GM18502 (cell line): ENCODE data around the gene TACC3.

Experiments used
- ATAC-seq: cut with Tn5 transposase; IDR thresholded peaks from one replicate; pipeline ENCODE4 v1.9.1; 2021; ENCODE audit warnings: mild to moderate bottlenecking; ENCODE audit not compliant: unreplicated experiment, poor library complexity

TACC3 gene

DNA sequence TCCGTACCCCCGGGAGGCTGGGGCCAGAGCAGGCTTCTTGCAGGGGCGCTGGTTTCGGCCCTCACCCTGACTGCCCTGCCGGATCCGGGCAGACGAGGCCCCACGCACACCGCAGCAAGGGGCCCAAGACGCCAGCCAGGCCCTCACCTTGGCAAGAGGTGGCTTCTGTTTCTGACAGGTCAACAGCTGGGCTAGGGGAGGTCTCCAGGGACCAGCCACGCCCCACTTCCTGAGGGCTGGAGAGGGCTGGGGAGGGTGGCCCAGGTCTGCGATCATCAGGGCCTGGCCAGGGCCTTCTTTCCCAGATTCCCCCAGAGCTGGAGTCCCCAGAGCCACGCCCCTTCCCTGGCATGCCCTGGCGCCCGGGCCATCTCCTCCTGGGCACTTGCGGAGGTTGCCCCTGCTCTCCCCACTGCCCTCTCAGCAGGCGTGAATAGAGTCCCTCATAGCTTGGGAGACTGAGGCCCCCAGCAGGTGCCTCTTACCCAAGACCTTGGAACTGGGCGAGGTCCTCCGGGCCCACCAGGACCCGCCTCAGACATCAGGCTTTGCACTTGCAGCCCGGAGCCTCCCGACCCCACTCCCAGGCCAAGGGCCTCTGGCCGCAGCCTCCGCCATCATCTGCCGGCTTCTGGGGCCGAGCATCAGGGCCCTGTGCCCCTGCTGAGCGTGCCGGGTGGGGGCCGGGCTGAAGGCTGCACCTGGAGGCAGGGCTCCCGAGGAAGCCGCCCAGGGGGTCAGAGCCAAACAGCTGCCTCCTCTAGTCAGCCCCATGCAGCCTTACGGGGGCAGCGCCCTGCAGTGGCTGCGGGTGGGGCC lies 65.4 kb downstream of the TACC3 start:
- no peak for ATAC-seq

DNA sequence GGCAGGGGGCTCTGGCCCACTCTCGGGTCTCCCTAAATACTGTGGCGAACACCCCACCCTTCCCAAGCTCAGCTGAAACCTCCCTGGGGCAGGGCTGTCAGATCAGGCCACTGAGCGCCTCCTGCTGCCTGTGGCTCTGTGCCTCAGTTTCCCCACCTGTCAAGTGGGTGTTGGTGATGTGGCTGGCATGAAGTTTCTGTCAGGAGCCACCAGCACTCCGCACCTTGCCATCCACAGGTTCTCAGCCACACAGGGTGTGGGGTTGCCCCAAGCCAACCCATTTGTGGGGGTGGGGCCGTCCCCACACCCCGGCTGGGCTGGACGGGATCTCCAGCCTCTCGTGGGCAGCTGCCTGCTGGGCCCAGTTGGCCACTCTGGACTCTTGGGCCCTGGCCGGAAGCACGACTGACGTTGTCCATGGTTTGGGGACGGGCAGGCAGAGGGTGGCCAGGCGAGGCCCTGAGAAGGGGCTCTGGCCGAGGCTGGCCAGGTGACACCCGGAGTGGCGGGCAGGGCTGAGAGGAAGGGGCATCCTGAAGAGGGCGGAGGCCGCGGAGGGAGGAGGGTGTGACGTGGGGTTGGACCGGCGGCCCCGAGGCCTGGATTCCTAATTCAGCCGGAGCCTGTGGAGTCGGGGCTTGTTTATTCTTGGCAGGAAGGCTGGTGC lies 66.2 kb downstream of the TACC3 start:
- no peak for ATAC-seq

DNA sequence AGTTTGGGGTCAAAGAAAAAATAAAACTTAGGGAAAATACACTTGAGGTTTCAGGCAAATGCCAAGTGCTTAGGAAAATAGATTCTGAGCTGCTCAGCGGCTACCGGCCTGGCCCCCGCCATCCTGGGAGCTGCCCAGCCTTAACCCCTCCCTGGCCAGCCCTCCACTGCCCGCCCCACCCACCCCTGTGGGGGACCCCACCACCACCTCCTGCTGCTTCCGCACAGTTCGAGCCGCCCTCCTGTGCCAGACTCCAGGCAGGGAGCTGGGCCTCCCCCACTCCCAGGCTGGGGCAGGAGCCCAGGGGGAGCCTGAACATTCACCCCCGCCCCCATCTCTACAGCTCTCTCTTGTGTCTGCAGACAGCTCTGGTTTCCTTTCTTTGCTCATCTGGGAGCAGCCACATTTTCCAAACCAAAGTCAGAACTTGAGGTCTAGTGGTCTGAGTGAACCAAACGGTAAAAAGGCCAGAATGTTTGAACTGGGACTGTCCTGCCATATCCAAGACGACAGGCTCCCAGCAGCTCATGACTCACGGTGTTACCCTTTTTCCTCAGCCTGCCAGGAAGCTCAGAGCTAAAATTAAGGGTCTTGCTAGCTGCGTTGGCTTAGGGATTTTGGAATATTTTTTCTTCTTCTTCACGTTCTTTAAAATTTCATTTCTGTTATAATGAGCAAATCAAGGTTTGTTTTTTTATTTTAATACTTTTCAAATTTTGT lies 67.1 kb downstream of the TACC3 start:
- no peak for ATAC-seq

DNA sequence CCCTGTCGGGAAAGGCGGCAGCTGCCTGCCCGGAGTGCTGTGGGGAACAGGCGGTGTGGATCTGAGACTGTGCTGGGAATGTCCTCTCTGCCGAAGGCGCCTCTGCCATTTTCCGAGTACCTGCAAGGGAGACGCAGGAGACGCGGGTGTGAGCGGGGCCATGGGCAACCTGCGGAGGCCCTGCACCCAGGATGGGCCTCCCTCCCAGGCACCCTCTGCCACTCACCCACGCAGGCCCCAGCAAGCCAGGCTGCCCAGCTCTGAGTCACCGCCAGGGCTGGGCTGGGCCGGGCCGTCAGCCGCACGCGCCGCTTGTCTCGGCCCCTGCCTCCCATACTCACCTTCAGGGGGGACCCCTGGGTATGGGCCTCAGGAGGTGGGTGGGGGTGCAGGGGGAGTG lies 68.2 kb downstream of the TACC3 start:
- no peak for ATAC-seq

DNA sequence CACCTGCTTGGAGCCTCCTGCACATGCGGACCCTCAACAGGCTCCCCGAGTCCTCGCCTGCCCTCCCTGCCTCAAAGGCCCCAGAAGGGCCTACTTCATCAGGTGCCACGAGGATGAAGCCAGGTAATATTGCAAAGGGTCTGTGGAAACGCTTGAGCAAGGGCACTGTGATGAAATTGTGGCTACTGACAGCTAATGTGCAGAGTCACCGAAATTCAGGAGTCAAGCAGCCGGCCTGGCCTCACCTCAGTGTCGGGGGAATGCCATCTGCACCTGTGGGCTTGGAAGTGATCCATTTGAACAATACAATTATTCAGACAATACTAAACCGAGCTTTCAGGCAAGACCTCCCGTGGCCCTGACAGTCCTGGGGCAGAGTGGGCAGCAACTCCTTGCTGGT lies 68.7 kb downstream of the TACC3 start:
- no peak for ATAC-seq

DNA sequence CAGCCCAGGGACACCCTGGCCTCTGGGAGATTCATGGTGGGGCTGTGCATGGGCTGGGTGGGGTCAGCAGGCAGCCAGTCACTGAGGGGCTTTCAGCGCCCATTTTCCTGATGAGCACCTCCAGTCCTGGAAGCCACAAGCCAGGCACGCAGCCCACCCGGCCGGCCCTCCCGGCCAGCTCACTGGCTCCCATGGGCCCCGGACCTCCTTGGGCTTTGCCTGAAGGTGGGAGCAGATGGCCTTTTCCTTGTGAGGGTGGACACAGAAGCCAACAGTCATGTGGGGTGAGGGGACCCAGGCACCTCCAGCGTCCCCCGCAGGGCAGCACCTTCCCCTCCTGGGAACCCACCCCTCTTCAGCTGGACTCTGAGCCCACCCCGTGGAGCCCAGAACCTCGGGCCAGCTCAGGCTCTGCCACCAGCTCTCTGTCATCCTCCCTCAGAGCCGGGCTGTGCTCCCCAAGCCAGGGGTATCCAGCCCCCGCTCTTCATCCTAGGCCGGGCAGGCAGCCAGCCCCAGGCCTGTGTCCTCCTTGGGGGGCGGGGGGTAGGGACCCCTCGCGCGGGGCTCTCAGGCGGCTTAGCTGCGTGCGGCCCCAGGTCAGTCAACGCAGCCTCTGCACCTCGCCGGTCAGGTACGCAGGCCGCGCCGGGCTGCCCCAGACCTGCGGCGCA lies 71.0 kb downstream of the TACC3 start:
- ATAC-seq, result no peak

DNA sequence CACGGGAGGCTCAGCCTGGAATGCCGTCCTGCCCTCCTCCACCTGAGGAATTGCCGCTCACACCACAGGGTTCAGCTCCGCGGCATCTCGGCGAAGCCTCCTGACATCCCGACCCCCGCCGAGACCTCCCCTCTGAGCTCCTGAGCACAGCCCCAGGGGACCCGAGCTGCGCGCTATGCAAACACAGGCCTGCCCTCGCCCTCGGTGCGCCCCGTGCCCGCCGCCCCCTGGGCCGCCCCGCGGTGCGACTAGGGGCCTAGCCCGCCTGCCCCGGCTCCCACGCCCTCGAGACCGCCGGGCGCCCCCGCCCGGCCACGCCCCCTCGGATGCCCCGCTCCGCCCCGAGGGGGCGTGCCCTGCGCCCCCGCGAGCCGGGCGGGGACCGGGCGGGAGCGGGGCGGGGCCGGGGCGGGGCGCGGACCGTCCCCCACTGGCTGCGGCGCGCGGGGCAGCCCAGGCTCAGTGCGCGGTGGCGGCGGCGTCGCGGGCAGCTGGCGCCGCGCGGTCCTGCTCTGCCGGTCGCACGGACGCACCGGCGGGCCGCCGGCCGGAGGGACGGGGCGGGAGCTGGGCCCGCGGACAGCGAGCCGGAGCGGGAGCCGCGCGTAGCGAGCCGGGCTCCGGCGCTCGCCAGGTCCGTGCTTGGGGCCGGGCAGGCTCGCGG lies 71.6 kb downstream of the TACC3 start, which contains the start of gene FGFR3:
TSS of gene FGFR3 (plus strand) at position 462 of the 664 bp plus-strand sequence. CDS start 642 bp downstream, outside the sequence.
- ATAC-seq, result no peak

DNA sequence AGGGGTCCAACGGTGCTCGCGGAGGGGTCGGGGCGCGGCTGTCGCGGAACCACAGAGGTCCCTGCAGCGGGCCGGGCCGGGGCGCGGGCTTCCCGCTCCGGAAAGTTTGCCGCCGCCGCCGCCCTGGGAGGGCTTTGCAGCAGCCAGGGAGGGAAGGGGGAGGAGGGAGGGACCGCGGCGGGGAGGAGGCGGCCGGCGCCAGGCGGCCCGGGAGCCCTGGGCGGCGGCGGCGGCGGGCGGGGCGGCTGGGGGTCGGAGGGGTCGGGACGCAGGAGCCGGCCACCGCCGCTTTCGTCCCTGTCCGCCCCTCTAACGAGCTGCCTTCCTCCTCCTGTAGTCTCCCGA lies 72.1 kb downstream of the TACC3 start:
- no peak for ATAC-seq

DNA sequence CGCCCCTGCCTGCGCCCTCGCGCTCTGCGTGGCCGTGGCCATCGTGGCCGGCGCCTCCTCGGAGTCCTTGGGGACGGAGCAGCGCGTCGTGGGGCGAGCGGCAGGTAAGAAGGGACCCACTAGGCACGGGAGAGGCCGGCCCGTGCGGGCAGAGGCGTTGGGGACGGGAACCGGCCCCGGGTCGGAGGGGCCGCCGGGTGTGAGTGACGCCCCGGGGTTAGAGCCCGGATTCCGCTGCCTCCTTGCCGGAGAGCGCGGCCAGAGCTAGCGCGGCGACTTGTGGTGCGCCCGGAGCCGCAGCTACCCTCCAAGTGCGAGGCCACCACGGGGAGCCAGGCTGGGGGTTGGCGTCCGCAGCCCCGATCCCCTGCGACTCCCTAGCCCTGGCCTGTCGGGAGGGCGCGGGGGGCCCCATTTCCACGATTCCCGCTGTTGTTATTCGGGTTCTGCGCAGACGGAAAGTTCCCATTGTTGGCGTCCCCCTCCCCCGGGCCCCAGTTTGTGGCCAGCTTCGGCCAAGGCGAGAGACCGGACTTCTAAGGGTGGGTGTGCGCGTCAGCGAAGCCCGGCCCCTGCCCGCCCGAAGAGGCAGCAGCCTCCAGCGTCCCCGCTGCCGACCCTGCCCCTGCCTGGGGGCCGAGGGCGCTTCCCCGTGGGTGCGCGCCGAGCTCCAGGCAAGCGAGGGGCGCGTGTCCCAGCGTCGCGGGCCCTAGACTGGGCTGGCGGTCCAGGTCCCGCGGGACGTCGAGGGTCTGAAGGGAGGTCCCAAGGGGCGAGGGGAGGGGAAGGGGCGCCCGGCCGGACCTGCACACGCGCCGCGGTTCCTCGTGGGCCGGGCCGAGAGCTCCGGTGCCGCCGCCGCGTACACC lies 72.9 kb downstream of the TACC3 start:
- ATAC-seq, result no peak
